ENCODE measurements around the gene QKI. TPM values are rescaled to one million over a fixed set of nuclear protein-coding genes. Genes with fewer than 3 reads are reported as not detected.

QKI gene
- polyA plus RNA-seq, 1 experiment: 143 TPM

GRCh38 chr6:163370464-163371117, 43.9 kb upstream of the QKI start:
- Histone ChIP-seq H3K4me3 (ENCODE audit: low read depth, low read length) (no peak overlapping the region), H3K36me3 (ENCODE audit: control insufficient read depth, insufficient read depth, low read length) (no peaks in the 10 kb centered on the region), H3K27me3 (ENCODE audit: control insufficient read depth, insufficient read depth, low read length) (no peaks in the 10 kb centered on the region)
- TF ChIP-seq CTCF (IDR thresholded peaks at IDR 0.05; ENCODE audit: insufficient read depth, low read depth, low read length): no peak
- POLR2A ChIA-PET: no interaction called here
- DNase-seq (ENCODE audit: low read depth): no peak
- CTCF ChIA-PET: no interaction called here

- H3K27me3 ChIP-seq (ENCODE audit: control insufficient read depth, insufficient read depth, low read length): no peaks in the 10 kb centered on the region
- CTCF ChIA-PET: no interaction called here
- no peaks in the 10 kb centered on the region for H3K36me3 ChIP-seq (ENCODE audit: control insufficient read depth, insufficient read depth, low read length)
- no peak for DNase-seq (ENCODE audit: low read depth)
- no peak for TF ChIP-seq CTCF (IDR thresholded peaks at IDR 0.05; ENCODE audit: insufficient read depth, low read depth, low read length)
- POLR2A ChIA-PET: no interaction called here
- H3K4me3 ChIP-seq (ENCODE audit: low read depth, low read length): no peak overlapping the region
Observed at GRCh38 chr6:163371129-163371528, 43.4 kb upstream of the QKI start.

- ChIA-PET CTCF (interaction anchor here (0.6 kb wide), 1 partner anchor 1803 kb away, joined by 3 read pairs; no protein-coding TSS in a partner anchor), POLR2A (no interaction called here)
- H3K27me3 ChIP-seq (ENCODE audit: control insufficient read depth, insufficient read depth, low read length): no peaks in the 10 kb centered on the region
- no peak for DNase-seq (ENCODE audit: low read depth)
- H3K4me3 ChIP-seq (ENCODE audit: low read depth, low read length): no peak overlapping the region
- TF ChIP-seq CTCF (IDR thresholded peaks at IDR 0.05; ENCODE audit: insufficient read depth, low read depth, low read length): no peak
- no peaks in the 10 kb centered on the region for H3K36me3 ChIP-seq (ENCODE audit: control insufficient read depth, insufficient read depth, low read length)
Observed at GRCh38 chr6:163373240-163373639, 41.3 kb upstream of the QKI start.

- CTCF ChIA-PET: no interaction called here
- POLR2A ChIA-PET: no interaction called here
- no peak overlapping the region for H3K4me3 ChIP-seq (ENCODE audit: low read depth, low read length)
- H3K36me3 ChIP-seq (ENCODE audit: control insufficient read depth, insufficient read depth, low read length): no peaks in the 10 kb centered on the region
- TF ChIP-seq CTCF (IDR thresholded peaks at IDR 0.05; ENCODE audit: insufficient read depth, low read depth, low read length): no peak
- no peaks in the 10 kb centered on the region for H3K27me3 ChIP-seq (ENCODE audit: control insufficient read depth, insufficient read depth, low read length)
- DNase-seq (ENCODE audit: low read depth): no peak
Observed at GRCh38 chr6:163375361-163375760, 39.2 kb upstream of the QKI start.

GRCh38 chr6:163376187-163376586, 38.3 kb upstream of the QKI start:
- Histone ChIP-seq H3K27me3 (ENCODE audit: control insufficient read depth, insufficient read depth, low read length) (no peaks in the 10 kb centered on the region), H3K36me3 (ENCODE audit: control insufficient read depth, insufficient read depth, low read length) (no peaks in the 10 kb centered on the region), H3K4me3 (ENCODE audit: low read depth, low read length) (no peak overlapping the region)
- CTCF ChIA-PET: no interaction called here
- no peak for TF ChIP-seq CTCF (IDR thresholded peaks at IDR 0.05; ENCODE audit: insufficient read depth, low read depth, low read length)
- POLR2A ChIA-PET: no interaction called here
- DNase-seq (ENCODE audit: low read depth): no peak

All from BJ (cell line).